ENCODE data around the gene MPHOSPH10.
"Not testable (repeated sequence)": the region's sequence is repeated elsewhere in the genome, so short reads cannot be mapped to it uniquely, and the experiment has no call there.

MPHOSPH10 gene

DNA sequence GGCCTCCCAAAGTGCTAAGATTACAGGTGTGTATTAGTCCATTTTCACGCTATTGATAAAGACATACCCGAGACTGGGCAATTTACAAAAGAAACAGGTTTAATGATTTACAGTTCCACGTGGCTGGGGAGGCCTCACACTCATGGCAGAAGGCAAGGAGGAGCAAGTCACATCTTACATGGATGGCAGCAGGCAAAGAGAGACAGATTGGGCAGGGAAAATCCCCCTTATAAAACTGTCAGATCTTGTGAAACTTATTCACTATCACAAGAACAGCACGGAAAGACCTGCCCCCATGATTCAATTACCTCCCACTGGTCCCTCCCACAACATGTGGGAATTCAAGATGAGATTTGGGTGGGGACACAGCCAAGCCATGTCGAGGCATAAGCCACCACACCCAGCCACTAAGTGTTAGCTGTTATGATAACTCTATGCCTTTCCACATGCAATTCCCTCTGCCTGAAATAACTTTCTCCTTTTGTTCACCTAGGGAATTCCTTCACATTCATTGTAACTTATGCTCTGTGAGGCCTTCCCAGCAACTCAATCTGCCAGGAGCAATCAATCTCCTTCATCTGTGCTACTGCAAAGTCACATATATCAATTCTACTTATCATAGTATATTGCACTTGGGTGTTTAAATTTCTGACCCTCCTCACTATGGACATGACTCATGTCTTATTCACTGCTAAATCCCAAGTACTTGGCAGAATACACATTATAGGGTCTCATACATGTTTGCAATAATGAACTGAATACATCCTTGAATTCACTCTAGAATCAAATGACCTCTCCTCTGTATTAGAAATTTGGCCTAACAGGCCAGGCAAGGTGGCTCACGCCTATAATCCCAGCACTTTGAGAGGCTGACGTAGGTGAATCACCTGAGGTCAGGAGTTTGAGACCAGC, 7.8 kb upstream of the MPHOSPH10 start:
- DNase-seq, result no peak

GRCh38 chr2:71125506-71126294, 4.7 kb upstream of the MPHOSPH10 start:
- no peak for DNase-seq

DNA sequence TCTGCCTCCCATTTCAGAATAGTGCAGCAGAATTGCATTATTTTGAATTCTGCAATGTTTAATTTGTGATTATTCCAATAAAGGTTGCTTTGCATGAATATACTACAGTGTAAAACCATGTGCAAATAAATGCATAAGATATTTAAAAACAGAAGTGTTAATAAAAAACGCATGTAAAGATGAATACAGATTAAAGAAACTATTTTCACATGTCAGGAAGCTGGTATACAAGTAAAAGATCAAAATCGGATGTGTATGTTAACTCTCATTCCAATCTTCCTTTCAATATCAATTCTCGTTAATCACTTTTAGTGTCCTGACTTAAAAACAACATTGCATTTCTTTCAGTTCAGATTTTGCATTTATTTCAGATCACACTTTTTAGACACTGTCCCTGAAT, 3.5 kb upstream of the MPHOSPH10 start:
- no peak for DNase-seq

- peak in 1 of 51 donors; percentile 68 for DNase-seq
Observed at GRCh38 chr2:71129114-71129901, 1.1 kb upstream of the MPHOSPH10 start.

DNA sequence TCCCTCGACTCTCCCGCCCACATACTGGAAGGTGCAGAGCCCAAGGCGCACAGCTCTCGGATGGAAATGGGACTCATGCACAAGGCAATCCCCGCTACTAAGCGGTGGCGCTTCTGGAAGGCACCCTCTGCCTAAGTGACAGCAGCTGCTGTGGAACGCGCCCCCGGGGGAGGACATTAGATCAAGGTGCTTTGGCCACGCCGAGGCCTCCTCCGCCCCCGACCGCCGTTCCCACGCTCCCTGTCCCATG, 607 bp upstream of the MPHOSPH10 start:
- peak in 2 of 51 donors; percentile 45 to 66 for DNase-seq

DNA sequence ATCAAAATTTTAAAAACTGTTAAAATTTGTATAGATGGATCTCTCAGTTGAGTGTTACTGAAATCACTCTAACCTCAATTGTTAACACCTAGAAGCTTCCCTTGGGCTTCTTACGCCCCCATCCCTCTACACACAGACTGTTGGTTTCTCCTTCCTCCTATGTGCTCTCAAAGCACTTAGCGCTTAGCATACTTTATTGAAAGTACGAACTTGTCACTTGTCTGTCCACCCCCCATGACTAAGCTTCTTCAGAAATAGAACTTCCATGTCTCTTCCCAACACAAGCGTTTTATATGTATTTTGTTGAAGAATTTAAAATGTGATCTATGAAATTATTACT, 441 bp downstream of the MPHOSPH10 start:
- DNase-seq, result no peak

DNA sequence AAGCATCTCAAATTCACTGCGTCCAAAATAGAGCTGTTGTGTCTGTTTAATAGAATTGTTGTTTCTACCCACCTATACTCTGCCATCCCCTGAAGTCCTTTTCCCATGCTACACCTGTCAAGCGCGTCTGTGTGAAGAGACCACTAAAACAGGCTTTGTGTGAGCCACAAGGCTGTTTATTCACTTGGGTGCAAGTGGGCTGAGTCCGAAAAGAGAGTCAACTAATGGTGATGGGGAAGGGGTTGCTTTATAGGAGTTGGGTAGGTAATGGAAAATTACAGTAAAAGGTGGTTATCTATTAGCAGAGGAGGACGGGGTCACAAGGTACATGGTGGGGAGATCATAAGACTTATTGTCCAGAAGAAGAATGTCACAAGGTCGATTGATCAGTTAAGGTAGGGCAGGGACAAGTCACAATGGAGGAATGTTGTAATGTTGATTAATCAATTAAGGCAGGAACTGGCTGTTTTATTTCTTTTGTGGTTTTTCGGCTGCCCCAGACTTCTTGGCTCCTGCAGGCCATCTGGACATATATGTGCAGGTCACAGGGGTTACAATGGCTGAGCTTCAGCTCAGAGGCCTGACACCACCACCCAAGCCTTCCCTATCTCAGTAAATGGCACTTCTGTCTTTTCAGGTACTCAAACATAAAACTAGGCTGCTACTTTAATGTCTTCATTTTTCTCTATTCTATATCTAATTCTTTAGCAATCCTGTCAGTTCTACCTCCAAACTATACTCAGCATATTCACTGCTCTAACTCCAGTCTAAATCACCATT, 1.1 kb downstream of the MPHOSPH10 start:
- DNase-seq, result not testable (repeated sequence)

GRCh38 chr2:71133603-71134002, 3.2 kb downstream of the MPHOSPH10 start:
- DNase-seq, result no peak

DNA sequence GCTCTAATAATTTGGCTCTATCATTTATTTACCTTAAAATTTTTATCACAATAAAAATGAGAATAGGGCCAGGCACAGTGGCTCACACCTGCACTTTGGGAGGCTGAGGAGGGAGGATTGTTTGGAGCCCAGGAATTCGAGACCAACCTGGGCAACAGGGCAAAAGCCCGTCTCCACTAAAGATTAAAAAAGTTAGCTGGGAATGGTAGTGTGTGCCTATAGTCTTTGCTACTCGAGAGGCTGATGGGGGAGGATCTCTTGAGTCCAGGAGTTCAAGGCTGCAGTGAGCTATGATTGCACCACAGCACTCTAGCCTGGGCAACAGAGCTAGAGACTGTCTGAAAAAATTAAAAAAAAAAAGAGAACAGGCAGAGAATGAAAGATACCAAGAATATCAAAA, 5.7 kb downstream of the MPHOSPH10 start:
- no peak for DNase-seq

DNA sequence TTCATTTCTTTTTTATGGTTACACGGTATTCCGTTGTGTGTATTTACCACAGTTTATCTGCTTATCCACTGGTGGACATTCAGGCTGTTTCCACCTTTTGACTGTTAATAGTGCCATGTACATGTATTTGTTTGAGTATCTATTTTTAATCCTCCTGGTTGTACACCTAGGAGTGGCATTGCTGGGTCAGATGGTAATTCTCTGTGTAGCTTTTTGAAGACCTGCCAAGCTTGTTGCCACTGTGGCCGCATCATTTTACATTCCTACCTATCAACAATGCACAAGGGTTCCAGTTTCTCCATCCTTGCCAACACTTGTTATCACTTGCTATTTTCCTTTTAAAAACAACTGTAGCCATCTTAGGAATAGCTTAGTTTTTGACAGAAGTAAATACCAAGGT, 13.3 kb downstream of the MPHOSPH10 start:
- DNase-seq, result no peak

- no peak for DNase-seq
Observed at GRCh38 chr2:71148506-71149063, 18.2 kb downstream of the MPHOSPH10 start.

DNA sequence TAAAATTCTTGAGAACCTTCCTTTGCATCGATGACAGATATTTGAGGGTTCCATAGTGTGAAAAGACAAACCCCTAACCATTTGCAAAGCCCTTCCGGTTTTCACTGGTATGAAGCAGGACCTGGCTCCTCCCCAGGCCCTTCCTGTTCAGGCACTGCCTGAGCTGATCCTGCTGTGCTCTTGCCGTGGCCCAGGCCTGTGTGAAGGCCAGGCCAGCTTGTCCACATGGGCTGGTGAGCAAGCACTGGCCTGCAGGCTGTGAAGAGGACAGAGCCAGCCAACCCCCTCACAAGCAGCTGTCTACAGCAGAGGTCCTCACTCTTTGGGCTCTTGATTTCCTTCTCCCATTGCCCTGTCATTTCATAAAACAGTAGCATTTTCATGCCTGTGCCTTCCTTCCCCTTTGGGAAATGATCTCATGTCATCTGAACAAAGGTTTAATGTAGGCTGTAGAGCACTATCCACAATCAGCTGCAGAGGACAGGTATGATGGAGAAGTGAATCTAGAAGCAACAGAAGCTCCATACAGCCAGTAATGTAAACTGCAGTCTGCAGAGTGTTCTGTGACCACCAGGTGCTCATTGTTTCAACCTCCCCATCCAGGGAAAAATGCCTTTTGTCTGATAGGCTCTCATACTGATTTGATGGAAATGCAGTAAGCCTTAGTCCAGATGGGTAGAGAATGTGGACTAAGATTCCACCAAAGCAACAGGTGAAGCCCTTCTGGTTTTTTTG, 19.8 kb downstream of the MPHOSPH10 start:
- no peak for DNase-seq

GRCh38 chr2:71151620-71152019, 21.2 kb downstream of the MPHOSPH10 start:
- DNase-seq, result no peak

GRCh38 chr2:71153585-71154224, 23.3 kb downstream of the MPHOSPH10 start:
- peak in 1 of 51 donors; percentile 5 for DNase-seq

DNA sequence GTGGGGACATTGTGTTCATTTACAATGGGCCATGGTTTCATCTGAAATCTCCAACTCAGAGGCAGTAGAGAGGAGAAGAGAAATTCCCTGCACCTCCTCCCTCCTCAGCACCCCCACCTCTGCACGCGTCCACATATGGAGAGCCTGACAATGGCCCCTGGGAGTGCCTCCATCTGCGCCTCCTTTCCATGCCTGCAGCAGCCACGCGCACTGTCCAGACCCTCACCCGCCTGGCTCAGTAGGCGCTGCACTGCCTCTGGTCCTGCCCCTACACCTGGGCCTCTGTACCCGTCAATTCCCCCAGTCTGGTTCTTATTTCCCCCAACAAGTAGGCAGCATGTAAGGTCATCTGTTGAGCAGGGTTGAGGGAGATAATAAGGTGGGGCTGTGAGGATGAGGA, 23.8 kb downstream of the MPHOSPH10 start:
- no peak for DNase-seq

- DNase-seq, result no peak
Observed at GRCh38 chr2:71154798-71155197, 24.4 kb downstream of the MPHOSPH10 start.

DNA sequence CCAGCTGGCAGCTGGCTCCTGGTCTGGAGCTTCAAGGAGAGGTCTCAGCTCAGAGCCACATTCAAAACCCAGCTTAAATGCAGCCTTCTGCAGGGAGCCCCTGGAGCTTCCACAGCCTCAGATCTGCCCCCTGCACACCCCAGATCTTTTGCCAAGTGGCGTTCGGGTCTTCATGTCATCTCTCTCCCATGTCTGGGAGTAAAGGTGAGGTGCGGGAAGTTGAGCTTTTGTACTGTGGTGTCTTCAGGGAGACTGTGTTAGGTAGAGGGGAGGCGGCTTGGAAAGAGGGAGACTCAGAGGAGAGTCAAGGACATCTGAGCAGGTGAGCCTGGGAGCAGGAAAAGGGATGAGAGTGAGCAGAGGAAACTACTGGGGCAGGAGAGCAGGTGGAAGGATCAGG, 25.4 kb downstream of the MPHOSPH10 start:
- no peak for DNase-seq

GRCh38 chr2:71156573-71156972, 26.1 kb downstream of the MPHOSPH10 start:
- no peak for DNase-seq

DNA sequence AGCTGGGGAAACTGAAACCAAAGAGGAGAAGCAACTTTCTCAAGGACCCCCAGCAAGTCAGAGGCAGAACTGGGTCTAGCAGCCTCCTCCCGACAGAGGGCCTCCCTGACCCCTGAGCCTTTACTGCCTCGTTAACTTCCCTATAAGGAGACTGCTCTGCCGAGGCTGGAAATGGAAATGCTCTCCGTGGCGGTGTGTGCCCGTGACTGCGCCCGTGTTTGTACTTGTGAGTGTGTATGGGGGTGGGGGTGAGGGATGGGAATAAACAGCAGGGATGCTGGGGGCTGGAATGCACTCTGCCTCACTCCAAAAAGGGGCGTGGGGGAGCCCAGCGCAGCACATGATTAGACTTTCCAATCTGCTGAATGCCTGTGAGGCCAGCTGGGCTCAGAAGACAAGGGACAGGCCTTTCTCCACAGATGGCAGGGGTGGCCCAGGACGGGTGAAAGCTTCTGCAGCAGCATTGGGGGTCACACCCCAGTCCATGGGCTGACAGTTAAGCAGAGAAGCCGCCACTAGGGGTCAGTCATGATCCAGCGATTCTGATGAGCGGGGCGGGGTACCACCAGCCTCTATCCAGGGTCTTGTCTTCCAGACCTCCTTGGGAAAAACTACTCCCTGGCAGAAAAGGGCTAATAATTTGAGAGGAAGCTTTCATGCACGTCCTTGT, 26.8 kb downstream of the MPHOSPH10 start:
- peak in 36 of 51 donors; percentile 8 to 72 (median 26) for DNase-seq
